C4-2B (cell line): ENCODE measurements around the gene WFDC1.
"Not testable (repeated sequence)": the region's sequence is repeated elsewhere in the genome, so short reads cannot be mapped to it uniquely, and the experiment has no call there.

Experiments
- H3K27ac ChIP-seq: fragments of 450-650 bp; 2 replicates; pipeline ENCODE4 v1.5.1; 2017
- CTCF ChIP-seq: fragments of 450-650 bp; conservative IDR thresholded peaks from 2 replicates; pipeline ENCODE4 v1.5.1; 2017; ENCODE audit warnings: mild to moderate bottlenecking
- ZFX ChIP-seq: fragments of 450-650 bp; IDR thresholded peaks from 2 replicates; pipeline ENCODE4 v1.6.1; 2017

Gene WFDC1

GRCh38 chr16:84339311-84339710 is 44.6 kb downstream of the WFDC1 start:
- TF ChIP-seq ZFX, result no peak
- TF ChIP-seq CTCF, result no peak
- H3K27ac ChIP-seq, result no peak overlapping the region

- TF ChIP-seq CTCF, result no peak
- no peak for TF ChIP-seq ZFX
- no peak overlapping the region for H3K27ac ChIP-seq
Measured at GRCh38 chr16:84339766-84340165, 45.1 kb downstream of the WFDC1 start.

- no peak for TF ChIP-seq ZFX
- TF ChIP-seq CTCF, result no peak
- H3K27ac ChIP-seq, result peak overlapping the region; percentile 19
Measured at GRCh38 chr16:84340325-84341040, 45.8 kb downstream of the WFDC1 start.

GRCh38 chr16:84341528-84342295 is 47.0 kb downstream of the WFDC1 start:
- H3K27ac ChIP-seq, result no peak overlapping the region
- TF ChIP-seq ZFX, result no peak
- no peak for TF ChIP-seq CTCF

GRCh38 chr16:84343800-84344199 is 49.1 kb downstream of the WFDC1 start:
- H3K27ac ChIP-seq, result not testable (repeated sequence)

- H3K27ac ChIP-seq, result no peak overlapping the region
- no peak for TF ChIP-seq ZFX
- TF ChIP-seq CTCF, result no peak
Measured at GRCh38 chr16:84344781-84345180, 50.1 kb downstream of the WFDC1 start.

- no peak overlapping the region for H3K27ac ChIP-seq
- TF ChIP-seq CTCF (no peak), ZFX (no peak)
Measured at GRCh38 chr16:84347161-84347560, 52.5 kb downstream of the WFDC1 start.
